ENCODE measurements around the gene CIT.

- TF ChIP-seq CTCF (IDR thresholded peaks at IDR 0.05; ENCODE audit: low read depth, low read length, missing input control) (no peak), TAF1 (conservative IDR thresholded peaks at IDR 0.05) (no peak), SP1 (IDR thresholded peaks at IDR 0.05) (no peak), RAD21 (IDR thresholded peaks at IDR 0.05) (no peak), JUND (IDR thresholded peaks at IDR 0.05) (no peak), MAX (IDR thresholded peaks at IDR 0.05) (no peak), YY1 (IDR thresholded peaks at IDR 0.05) (no peak), ATF3 (IDR thresholded peaks at IDR 0.05) (no peak), REST (IDR thresholded peaks at IDR 0.05) (no peak), HNF4G (IDR thresholded peaks at IDR 0.05) (no peak)
Measured at GRCh38 chr12:119700078-119700477, 177.0 kb downstream of the CIT start.
